K562 (cell line): ENCODE data around the gene TCF15. TPM values are rescaled to one million over a fixed set of nuclear protein-coding genes. Genes with fewer than 3 reads are reported as not detected.

Experiments
- ATAC-seq: fragments of 200-7000 bp; cut with Tn5 transposase; 3 replicates; pipeline ENCODE4 v1.9.1; 2020; ENCODE audit warnings: moderate library complexity
- BruUV-seq: library from RNA; stranded (reverse); fragments of 400-500 nt; replicated peaks from 2 replicates; lab custom pipeline; 2021; lab: Mats Ljungman, UMichigan
- CTCF ChIA-PET: fragments of 300-600 bp; formaldehyde crosslinking; extraction: SDS; loops from one replicate; lab custom pipeline; 2021; ENCODE audit warnings: low intra/inter-chr PET ratio; lab: Yijun Ruan, JAX
- POLR2A ChIA-PET: fragments of 300-600, 350-650 bp; sonication (Branson Sonifier 250); formaldehyde crosslinking; extraction: SDS; loops from one replicate; lab custom pipeline; 2021; ENCODE audit warnings: antibody characterized with exemption, inconsistent platforms; lab: Yijun Ruan, JAX
- DNase-seq, 4 experiments: peaks; one replicate each; pipeline versions ENCODE4 v3.0.0 to v3.0.0-alpha.2; 2011 to 2018; ENCODE audit warnings: low spot score in 3 of 4, mixed read lengths in 3 of 4; ENCODE audit errors: extremely low read depth in 1 of 4
- FAIRE-seq: peaks from 2 replicates; lab custom pipeline; 2011; peaks lifted over from hg19 to GRCh38; lab: Jason Lieb, UNC
- H2AFZ ChIP-seq: 2 replicates; pipeline ENCODE4 v1.6.0; 2011; ENCODE audit warnings: low read depth, low read length, control low read depth, inconsistent platforms
- H3K27ac ChIP-seq: fragments of 200-600 bp; 3 replicates; pipeline ENCODE4 v1.8.0; 2011; ENCODE audit warnings: low read depth, mild to moderate bottlenecking, control low read depth, inconsistent platforms, low read length, moderate library complexity, mixed read lengths; ENCODE audit errors: extremely low read depth
- H3K27me3 ChIP-seq, 2 experiments: fragments of 300-600 bp in 1 of 2; 2 replicates in 1 of 2; 3 replicates in 1 of 2; pipeline versions ENCODE4 v1.6.0 to v1.8.0; 2011; ENCODE audit warnings: inconsistent platforms in 2 of 2, low read length in 2 of 2, mild to moderate bottlenecking in 1 of 2, mixed read lengths in 1 of 2, moderate library complexity in 1 of 2; ENCODE audit not compliant: control insufficient read depth in 2 of 2, insufficient read depth in 2 of 2
- H3K36me3 ChIP-seq: fragments of 300-600 bp; 3 replicates; pipeline ENCODE4 v1.8.0; 2011; ENCODE audit warnings: mild to moderate bottlenecking, low read length, inconsistent platforms; ENCODE audit not compliant: control insufficient read depth, insufficient read depth
- H3K4me1 ChIP-seq, 2 experiments: fragments of 200-600 bp in 1 of 2; replicated peaks in 1 of 2; 2 replicates in 1 of 2; 3 replicates in 1 of 2; pipeline versions ENCODE4 v1.5.1 to v1.8.0; 2011; ENCODE audit warnings: inconsistent platforms in 2 of 2, low read length in 2 of 2, mild to moderate bottlenecking in 1 of 2, mixed read lengths in 1 of 2, moderate library complexity in 1 of 2; ENCODE audit not compliant: control insufficient read depth in 2 of 2, insufficient read depth in 2 of 2
- H3K4me2 ChIP-seq: 2 replicates; pipeline ENCODE4 v1.6.1; 2011; ENCODE audit warnings: low read length, control low read depth, inconsistent platforms, mixed read lengths; ENCODE audit not compliant: insufficient read depth
- H3K4me3 ChIP-seq: fragments of 200-600 bp; sonication (generic), shearing (Covaris generic); 2 replicates; pipeline ENCODE4 v1.5.1; 2016; ENCODE audit warnings: control low read depth, inconsistent platforms
- H3K79me2 ChIP-seq: fragments of 200-600 bp; 3 replicates; pipeline ENCODE4 v1.8.0; 2011; ENCODE audit warnings: low read length, inconsistent platforms; ENCODE audit not compliant: control insufficient read depth, insufficient read depth
- H3K9ac ChIP-seq, 2 experiments: 2 replicates each; pipeline versions ENCODE4 v1.6.0 to v1.6.1; 2011; ENCODE audit warnings: low read depth in 2 of 2, low read length in 2 of 2, control low read depth in 1 of 2, inconsistent platforms in 1 of 2, mild to moderate bottlenecking in 1 of 2, mixed read lengths in 1 of 2; ENCODE audit not compliant: insufficient read depth in 1 of 2
- H3K9me1 ChIP-seq: one replicate; pipeline ENCODE4 v1.6.0; 2011; ENCODE audit warnings: inconsistent platforms, mild to moderate bottlenecking, low read length, moderate library complexity; ENCODE audit not compliant: control insufficient read depth, insufficient read depth
- H3K9me3 ChIP-seq: replicated peaks from 2 replicates; pipeline ENCODE4 v1.5.1; 2011; ENCODE audit warnings: low read depth, low read length, inconsistent platforms; ENCODE audit not compliant: control insufficient read depth, insufficient read depth
- H4K20me1 ChIP-seq: replicated peaks from 2 replicates; pipeline ENCODE4 v1.6.1; 2011; ENCODE audit warnings: low read length, inconsistent platforms, mixed read lengths; ENCODE audit not compliant: control insufficient read depth, insufficient read depth
- ATF3 ChIP-seq, 2 experiments: fragments of 450-650 bp in 1 of 2; sonication (generic) in 1 of 2; formaldehyde crosslinking in 1 of 2; IDR thresholded peaks in 1 of 2; conservative IDR thresholded peaks in 1 of 2; 2 replicates each; pipeline versions ENCODE4 v1.6.1 to v1.8.1; 2016 to 2023; ENCODE audit warnings: mild to moderate bottlenecking in 2 of 2, moderate library complexity in 2 of 2, inconsistent platforms in 1 of 2, missing genetic modification reagents in 1 of 2
- C11orf30 ChIP-seq: fragments of 450-650 bp; IDR thresholded peaks from 2 replicates; pipeline ENCODE4 v1.6.1; 2016; ENCODE audit warnings: low read depth, mild to moderate bottlenecking
- CTCF ChIP-seq, 3 experiments: IDR thresholded peaks in 2 of 3; conservative IDR thresholded peaks in 1 of 3; 2 replicates each; pipeline ENCODE4 v1.5.1; 2011 to 2012; ENCODE audit warnings: low read length in 3 of 3, mild to moderate bottlenecking in 3 of 3, control low read depth in 2 of 3, improper control_type of control experiment in 1 of 3, inconsistent platforms in 1 of 3, low read depth in 1 of 3, mixed read lengths in 1 of 3, moderate library complexity in 1 of 3; ENCODE audit not compliant: insufficient read depth in 2 of 3
- EP300 ChIP-seq: IDR thresholded peaks from 2 replicates; pipeline ENCODE4 v1.6.1; 2012; ENCODE audit warnings: low read length, improper control_type of control experiment
- HMGXB4 ChIP-seq: sonication (generic); formaldehyde crosslinking; IDR thresholded peaks from 2 replicates; pipeline ENCODE4 v1.8.1; 2023; ENCODE audit warnings: mild to moderate bottlenecking, missing genetic modification reagents
- PHF20 ChIP-seq: fragments of 450-650 bp; IDR thresholded peaks from 2 replicates; pipeline ENCODE4 v1.6.1; 2018; ENCODE audit not compliant: partially characterized antibody
- PYGO2 ChIP-seq: fragments of 450-650 bp; IDR thresholded peaks from 2 replicates; pipeline ENCODE4 v1.6.1; 2016; ENCODE audit warnings: mild to moderate bottlenecking, missing genetic modification characterization, moderate library complexity, missing compliant biosample characterization
- RFX1 ChIP-seq: fragments of 450-650 bp; IDR thresholded peaks from 2 replicates; pipeline ENCODE4 v1.6.1; 2016; ENCODE audit warnings: mild to moderate bottlenecking, moderate library complexity
- TEAD4 ChIP-seq, 2 experiments: sonication (generic) in 1 of 2; formaldehyde crosslinking in 1 of 2; IDR thresholded peaks; 2 replicates each; pipeline versions ENCODE4 v1.6.1 to v1.8.0; 2012 to 2022; ENCODE audit warnings: borderline replicate concordance in 1 of 2, inconsistent platforms in 1 of 2, low read length in 1 of 2, mild to moderate bottlenecking in 1 of 2, missing genetic modification reagents in 1 of 2
- THRAP3 ChIP-seq: fragments of 450-650 bp; IDR thresholded peaks from 2 replicates; pipeline ENCODE4 v1.6.1; 2016; ENCODE audit warnings: mild to moderate bottlenecking, inconsistent platforms, borderline replicate concordance
- TSC22D4 ChIP-seq: fragments of 450-650 bp; IDR thresholded peaks from 2 replicates; pipeline ENCODE4 v1.6.1; 2016; ENCODE audit warnings: missing genetic modification characterization, missing biosample characterization, control low read depth
- YBX1 ChIP-seq: fragments of 450-650 bp; IDR thresholded peaks from 2 replicates; pipeline ENCODE4 v1.7.1; 2016; ENCODE audit warnings: mild to moderate bottlenecking
- ZBTB49 ChIP-seq: sonication (generic); formaldehyde crosslinking; IDR thresholded peaks from 2 replicates; pipeline ENCODE4 v1.8.0; 2022; ENCODE audit warnings: missing genetic modification reagents, mild to moderate bottlenecking, borderline replicate concordance
- ZKSCAN1 ChIP-seq: fragments of 150-350 bp; IDR thresholded peaks from 2 replicates; pipeline ENCODE4 v1.6.1; 2016; ENCODE audit warnings: low read depth, low read length
- WGBS: fragments of 100-300 bp; shearing (Covaris generic); methylation state at CpG from one replicate; pipeline ENCODE4 v1.1.6; 2016; ENCODE audit warnings: low coverage, mixed read lengths; ENCODE audit not compliant: insufficient coverage; ENCODE audit errors: missing lambda C conversion rate; 5-methylcytosine and 5-hydroxymethylcytosine counted together
- in situ Hi-C: fragments of 300-500 bp; cut with MboI; formaldehyde crosslinking; loops from 4 replicates; pipeline ENCODE4 v1.15.0; 2018; ENCODE audit warnings: inconsistent platforms, mixed read lengths
- intact Hi-C: fragments of 100-400 bp; cut with micrococcal nuclease; formaldehyde crosslinking; loops from 2 replicates; pipeline ENCODE4 v1.14.2; 2022
- polyA plus RNA-seq, 8 experiments: library from polyadenylated mRNA; depleted of rRNA in 4 of 8; stranded (reverse) in 5 of 8; unstranded in 3 of 8; fragments of >200 nt; fragmentation: Nextera tagmentation in 2 of 8; fragmentation: Illumina TruSeq in 1 of 8; extraction: Ambion mirVana in 2 of 8; extraction: Trizol in 1 of 8; gene quantifications; 2 replicates each; pipeline versions ENCODE4 v1.2.1 to v1.2.3, GENCODE V29; 2011 to 2014; ENCODE audit warnings: inconsistent platforms in 1 of 8, missing spikeins in 1 of 8
- total RNA-seq, 7 experiments: library from RNA; depleted of rRNA in 6 of 7; stranded (reverse); fragments of >200 nt in 6 of 7; fragmentation: Illumina TruSeq in 2 of 7; extraction: Trizol in 2 of 7; gene quantifications; 2 replicates each; pipeline versions ENCODE4 v1.2.1 to v1.2.3, GENCODE V29; 2011 to 2021; ENCODE audit warnings: low replicate concordance in 1 of 7

The TCF15 gene
- total and polyA plus RNA-seq, 9 of the 15 experiments (the other 6 are each of a cell fraction or from before 2014, with no cell fraction given) = 0.04 to 5.0 (median 1.2) TPM

GRCh38 chr20:653110-653589 is 43.0 kb upstream of the TCF15 start, which contains the start of gene SRXN1:
TSS of gene SRXN1 (minus strand) at chr20:653200. CDS start at chr20:653185, 15 bp downstream.
- Histone ChIP-seq H3K9me3 (no peaks in the 10 kb centered on the region), H3K9me1 (no peaks in the 10 kb centered on the region), H3K4me2 (peak within 1 kb of the TSS; percentile 96), H3K36me3 (peaks cover 29% of the 10 kb centered on the region), H4K20me1 (no peaks in the 10 kb centered on the region), H3K4me1 (peaks cover 39 to 46% of the 10 kb centered on the region in 2 experiments), H2AFZ (peak within 1 kb of the TSS; percentile 71), H3K79me2 (peaks cover 46% of the 10 kb centered on the region), H3K9ac (peak within 1 kb of the TSS; percentile 97), H3K27me3 (no peaks in the 10 kb centered on the region), H3K27ac (peak within 1 kb of the TSS; percentile 98), H3K4me3 (peak within 1 kb of the TSS; percentile 70)
- ChIA-PET CTCF (interaction anchor here (0.6 to 3.2 kb wide), 4 partner anchors 15 to 100 kb away, joined by 3 to 22 read pairs (median 3); no protein-coding TSS in a partner anchor), POLR2A (no interaction called here)
- no TSS peak for BruUV-seq
- intact Hi-C loops = loop anchor here (2.0 kb wide), 1 partner anchor 76 kb away; no protein-coding TSS in a partner anchor
- 0% methylated on average over 13 of the region's 74 CpGs for WGBS
- peak; percentile 93 for ATAC-seq
- in situ Hi-C loops = loop anchor here (5.0 kb wide), 1 partner anchor 74 kb away; no protein-coding TSS in a partner anchor
- DNase-seq = peak; percentile 85 to 95 (median 88)
- FAIRE-seq = no peak
- TF ChIP-seq PHF20 (no peak), ZKSCAN1 (0 out of 2 replicates have a peak, but pooled peaks have one; percentile 42), TEAD4 (IDR thresholded peaks at IDR 0.05; ENCODE audit: low read length) (no peak), TEAD4 (CRISPR knock-in tag; IDR thresholded peaks at IDR 0.05; ENCODE audit: borderline replicate concordance) (peak; percentile 21; the same call in 1 of the 2 replicates), ATF3 (IDR thresholded peaks at IDR 0.05) (0 out of 2 replicates have a peak, but pooled peaks have one; percentile 17), ATF3 (CRISPR knock-in tag; conservative IDR thresholded peaks at IDR 0.05) (no peak), C11orf30 (peak; percentile 74; the same call in 1 of the 2 replicates), CTCF (IDR thresholded peaks at IDR 0.05 in 2 of 3, conservative IDR thresholded peaks at IDR 0.05 in 1 of 3; ENCODE audit: insufficient read depth in 2 of 3, low read depth in 1 of 3, low read length in 3 of 3) (peak; percentile 52 to 99 (median 96)), RFX1 (no peak), ZBTB49 (CRISPR knock-in tag) (no peak), EP300 (0 out of 2 replicates have a peak, but pooled peaks have one; percentile 14), PYGO2 (no peak), HMGXB4 (CRISPR knock-in tag) (peak; percentile 78; the same call in 1 of the 2 replicates), TSC22D4 (no peak), YBX1 (no peak), THRAP3 (no peak)
